ENCODE measurements around the gene FAF1. TPM values are rescaled to one million over a fixed set of nuclear protein-coding genes. Genes with fewer than 3 reads are reported as not detected.
"Not testable (repeated sequence)": the region's sequence is repeated elsewhere in the genome, so short reads cannot be mapped to it uniquely, and the experiment has no call there.

Gene FAF1
- total and polyA plus RNA-seq, 9 of the 15 experiments (the other 6 are each of a cell fraction or from before 2014, with no cell fraction given), result 48.7 to 225 (median 118) TPM

- FAIRE-seq; H3K27ac ChIP-seq (ENCODE audit: extremely low read depth, low read depth, low read length); POLR2A ChIA-PET; H3K4me1 ChIP-seq (replicated peaks in 1 of 2; ENCODE audit: control insufficient read depth in 2 of 2, insufficient read depth in 2 of 2, low read length in 2 of 2); H3K9me3 ChIP-seq (replicated peaks; ENCODE audit: control insufficient read depth, insufficient read depth, low read depth, low read length); H3K9me1 ChIP-seq (ENCODE audit: control insufficient read depth, insufficient read depth, low read length); H4K20me1 ChIP-seq (replicated peaks; ENCODE audit: control insufficient read depth, insufficient read depth, low read length); DNase-seq (ENCODE audit: extremely low read depth in 1 of 4, low spot score in 3 of 4); ATAC-seq; H3K4me3 ChIP-seq; H2AFZ ChIP-seq (ENCODE audit: low read depth, low read length); H3K9ac ChIP-seq (ENCODE audit: insufficient read depth in 1 of 2, low read depth in 2 of 2, low read length in 2 of 2); H3K4me2 ChIP-seq (ENCODE audit: insufficient read depth, low read length); BruUV-seq (replicated peaks); in situ Hi-C loops (cut with MboI); H3K27me3 ChIP-seq (ENCODE audit: control insufficient read depth in 2 of 2, insufficient read depth in 2 of 2, low read length in 2 of 2); intact Hi-C loops (cut with micrococcal nuclease): not testable (repeated sequence)
- CTCF ChIA-PET (ENCODE audit: low intra/inter-chr PET ratio), result interaction anchor here (0.7 kb wide), 1 partner anchor 388 kb away, joined by 3 read pairs; no protein-coding TSS in a partner anchor
- H3K36me3 ChIP-seq (ENCODE audit: control insufficient read depth, insufficient read depth, low read length), result peaks cover 20% of the 10 kb centered on the region; the same call in 2 of the 3 replicates
- WGBS (ENCODE audit: insufficient coverage, low coverage, missing lambda C conversion rate), result 65% methylated on average over 3 of the region's 3 CpGs
- TF ChIP-seq CC2D1A (IDR thresholded peaks at IDR 0.05) (peak; percentile 77; the same call in 1 of the 2 replicates), CHAMP1 (IDR thresholded peaks at IDR 0.05) (peak; percentile 82)
- peaks cover 94% of the 10 kb centered on the region for H3K79me2 ChIP-seq (ENCODE audit: control insufficient read depth, insufficient read depth, low read length)
Measured at GRCh38 chr1:50933770-50934169, 26.3 kb downstream of the FAF1 start.

GRCh38 chr1:50932043-50932442, 28.0 kb downstream of the FAF1 start:
- H3K9me1 ChIP-seq (ENCODE audit: control insufficient read depth, insufficient read depth, low read length); FAIRE-seq; DNase-seq (ENCODE audit: extremely low read depth in 1 of 4, low spot score in 3 of 4); in situ Hi-C loops (cut with MboI); H3K9ac ChIP-seq (ENCODE audit: insufficient read depth in 1 of 2, low read depth in 2 of 2, low read length in 2 of 2); H3K4me2 ChIP-seq (ENCODE audit: insufficient read depth, low read length); H3K27me3 ChIP-seq (ENCODE audit: control insufficient read depth in 2 of 2, insufficient read depth in 2 of 2, low read length in 2 of 2); H3K4me3 ChIP-seq; H3K27ac ChIP-seq (ENCODE audit: extremely low read depth, low read depth, low read length); H2AFZ ChIP-seq (ENCODE audit: low read depth, low read length); ATAC-seq; CTCF ChIA-PET (ENCODE audit: low intra/inter-chr PET ratio); H3K9me3 ChIP-seq (replicated peaks; ENCODE audit: control insufficient read depth, insufficient read depth, low read depth, low read length); H3K4me1 ChIP-seq (replicated peaks in 1 of 2; ENCODE audit: control insufficient read depth in 2 of 2, insufficient read depth in 2 of 2, low read length in 2 of 2); H4K20me1 ChIP-seq (replicated peaks; ENCODE audit: control insufficient read depth, insufficient read depth, low read length); BruUV-seq (replicated peaks); intact Hi-C loops (cut with micrococcal nuclease): not testable (repeated sequence)
- peaks cover 93% of the 10 kb centered on the region for H3K79me2 ChIP-seq (ENCODE audit: control insufficient read depth, insufficient read depth, low read length)
- peaks cover 23% of the 10 kb centered on the region; the same call in 1 of the 3 replicates for H3K36me3 ChIP-seq (ENCODE audit: control insufficient read depth, insufficient read depth, low read length)
- POLR2A ChIA-PET, result interaction anchor here (0.7 kb wide), 1 partner anchor 29 kb away, joined by 3 read pairs; the partner anchor contains the start of gene FAF1
- peak; percentile 82 for TF ChIP-seq ZBTB33 (CRISPR knock-in tag; IDR thresholded peaks at IDR 0.05)
- WGBS (ENCODE audit: insufficient coverage, low coverage, missing lambda C conversion rate), result 86% methylated on average over 4 of the region's 4 CpGs

All from K562 (cell line).